ENCODE measurements around the gene PODN.

Gene PODN

GRCh38 chr1:53081384-53082066, 19.5 kb downstream of the PODN start:
- H3K4me3 ChIP-seq (ENCODE audit: low read depth, low read length), result no peak overlapping the region
- TF ChIP-seq CTCF (IDR thresholded peaks at IDR 0.05; ENCODE audit: control insufficient read depth, extremely low read depth, insufficient read depth), result no peak
- no peak for DNase-seq (ENCODE audit: low read depth)

GRCh38 chr1:53082826-53083455, 20.9 kb downstream of the PODN start:
- DNase-seq (ENCODE audit: low read depth), result no peak
- no peak overlapping the region for H3K4me3 ChIP-seq (ENCODE audit: low read depth, low read length)
- no peak for TF ChIP-seq CTCF (IDR thresholded peaks at IDR 0.05; ENCODE audit: control insufficient read depth, extremely low read depth, insufficient read depth)

DNA sequence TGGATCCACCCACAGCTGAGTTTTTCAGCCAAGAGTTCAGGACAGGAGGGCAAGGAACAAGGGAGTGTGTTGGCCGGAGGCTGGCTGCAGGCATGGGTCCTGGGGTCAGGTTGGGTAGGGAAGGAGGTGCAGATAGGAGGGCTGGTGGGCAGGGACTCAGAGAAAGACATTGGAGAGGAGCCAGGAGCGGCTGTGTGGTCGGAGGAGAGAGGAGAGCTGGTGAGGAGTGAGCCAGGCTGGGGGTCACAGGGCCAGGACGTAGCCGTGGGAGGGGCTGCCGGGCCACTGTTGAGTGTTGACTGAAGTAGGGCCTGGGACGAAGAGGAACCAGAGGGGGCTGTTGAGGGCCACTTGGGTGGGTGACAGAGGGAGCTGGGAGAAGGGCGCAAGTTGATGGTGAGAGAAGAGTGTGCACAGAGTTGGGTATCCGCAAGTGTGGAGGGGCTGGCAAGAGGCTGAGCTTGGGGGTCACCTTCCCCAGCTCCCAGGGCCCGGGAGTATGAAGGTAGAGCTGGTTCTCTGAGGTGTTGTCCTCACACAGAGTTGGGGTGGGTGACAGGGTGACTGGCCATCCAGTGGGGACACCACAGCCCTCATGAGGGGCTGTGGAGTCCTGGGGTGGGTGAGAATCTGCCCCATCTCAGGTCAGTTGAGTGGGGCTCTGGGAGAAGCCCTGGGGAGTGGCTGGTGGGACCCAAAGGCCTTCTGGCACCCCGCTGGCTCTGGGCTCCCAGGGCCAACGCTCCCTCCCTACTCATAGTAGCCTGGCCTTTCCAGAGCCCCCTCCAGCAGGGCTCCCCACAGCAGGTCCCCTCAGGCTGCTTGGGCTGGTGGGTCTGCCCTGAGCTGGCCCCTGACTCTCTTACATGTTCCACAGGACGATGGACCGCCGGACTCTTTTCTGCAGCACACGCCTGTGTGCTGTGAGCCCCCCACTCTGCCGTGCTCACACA, 21.9 kb downstream of the PODN start:
- TF ChIP-seq CTCF (IDR thresholded peaks at IDR 0.05; ENCODE audit: control insufficient read depth, extremely low read depth, insufficient read depth), result no peak
- no peak for DNase-seq (ENCODE audit: low read depth)
- no peak overlapping the region for H3K4me3 ChIP-seq (ENCODE audit: low read depth, low read length)

GRCh38 chr1:53084589-53084971, 22.6 kb downstream of the PODN start:
- TF ChIP-seq CTCF (IDR thresholded peaks at IDR 0.05; ENCODE audit: control insufficient read depth, extremely low read depth, insufficient read depth), result no peak

GRCh38 chr1:53085405-53085804, 23.4 kb downstream of the PODN start:
- TF ChIP-seq CTCF (IDR thresholded peaks at IDR 0.05; ENCODE audit: control insufficient read depth, extremely low read depth, insufficient read depth), result no peak
- no peak for DNase-seq (ENCODE audit: low read depth)
- H3K4me3 ChIP-seq (ENCODE audit: low read depth, low read length), result no peak overlapping the region

More at GRCh38 chr1:53084589-53084971, 22.6 kb downstream of the PODN start:
- DNase-seq (ENCODE audit: low read depth), result no peak
- no peak overlapping the region for H3K4me3 ChIP-seq (ENCODE audit: low read depth, low read length)

- no peak for DNase-seq (ENCODE audit: low read depth)
- TF ChIP-seq CTCF (IDR thresholded peaks at IDR 0.05; ENCODE audit: control insufficient read depth, extremely low read depth, insufficient read depth), result no peak
- H3K4me3 ChIP-seq (ENCODE audit: low read depth, low read length), result no peak overlapping the region
These were observed 24.6 kb downstream of the PODN start for GRCh38 chr1:53086491-53087070.

Data from LNCaP clone FGC (cell line).